K562 (cell line): ENCODE data around the gene RASL12. TPM values are rescaled to one million over a fixed set of nuclear protein-coding genes. Genes with fewer than 3 reads are reported as not detected.

ENCODE experiments used
- ATAC-seq: fragments of 200-7000 bp; cut with Tn5 transposase; 3 replicates; pipeline ENCODE4 v1.9.1; 2020; ENCODE audit warnings: moderate library complexity
- BruUV-seq: library from RNA; stranded (reverse); fragments of 400-500 nt; replicated peaks from 2 replicates; lab custom pipeline; 2021; lab: Mats Ljungman, UMichigan
- CTCF ChIA-PET: fragments of 300-600 bp; formaldehyde crosslinking; extraction: SDS; loops from one replicate; lab custom pipeline; 2021; ENCODE audit warnings: low intra/inter-chr PET ratio; lab: Yijun Ruan, JAX
- POLR2A ChIA-PET: fragments of 300-600, 350-650 bp; sonication (Branson Sonifier 250); formaldehyde crosslinking; extraction: SDS; loops from one replicate; lab custom pipeline; 2021; ENCODE audit warnings: antibody characterized with exemption, inconsistent platforms; lab: Yijun Ruan, JAX
- DNase-seq, 4 experiments: peaks; one replicate each; pipeline versions ENCODE4 v3.0.0 to v3.0.0-alpha.2; 2011 to 2018; ENCODE audit warnings: low spot score in 3 of 4, mixed read lengths in 3 of 4; ENCODE audit errors: extremely low read depth in 1 of 4
- FAIRE-seq: peaks from 2 replicates; lab custom pipeline; 2011; peaks lifted over from hg19 to GRCh38; lab: Jason Lieb, UNC
- H2AFZ ChIP-seq: 2 replicates; pipeline ENCODE4 v1.6.0; 2011; ENCODE audit warnings: low read depth, low read length, control low read depth, inconsistent platforms
- H3K27ac ChIP-seq: fragments of 200-600 bp; 3 replicates; pipeline ENCODE4 v1.8.0; 2011; ENCODE audit warnings: low read depth, mild to moderate bottlenecking, control low read depth, inconsistent platforms, low read length, moderate library complexity, mixed read lengths; ENCODE audit errors: extremely low read depth
- H3K27me3 ChIP-seq, 2 experiments: fragments of 300-600 bp in 1 of 2; 2 replicates in 1 of 2; 3 replicates in 1 of 2; pipeline versions ENCODE4 v1.6.0 to v1.8.0; 2011; ENCODE audit warnings: inconsistent platforms in 2 of 2, low read length in 2 of 2, mild to moderate bottlenecking in 1 of 2, mixed read lengths in 1 of 2, moderate library complexity in 1 of 2; ENCODE audit not compliant: control insufficient read depth in 2 of 2, insufficient read depth in 2 of 2
- H3K36me3 ChIP-seq: fragments of 300-600 bp; 3 replicates; pipeline ENCODE4 v1.8.0; 2011; ENCODE audit warnings: mild to moderate bottlenecking, low read length, inconsistent platforms; ENCODE audit not compliant: control insufficient read depth, insufficient read depth
- H3K4me1 ChIP-seq, 2 experiments: fragments of 200-600 bp in 1 of 2; replicated peaks in 1 of 2; 2 replicates in 1 of 2; 3 replicates in 1 of 2; pipeline versions ENCODE4 v1.5.1 to v1.8.0; 2011; ENCODE audit warnings: inconsistent platforms in 2 of 2, low read length in 2 of 2, mild to moderate bottlenecking in 1 of 2, mixed read lengths in 1 of 2, moderate library complexity in 1 of 2; ENCODE audit not compliant: control insufficient read depth in 2 of 2, insufficient read depth in 2 of 2
- H3K4me2 ChIP-seq: 2 replicates; pipeline ENCODE4 v1.6.1; 2011; ENCODE audit warnings: low read length, control low read depth, inconsistent platforms, mixed read lengths; ENCODE audit not compliant: insufficient read depth
- H3K4me3 ChIP-seq: fragments of 200-600 bp; sonication (generic), shearing (Covaris generic); 2 replicates; pipeline ENCODE4 v1.5.1; 2016; ENCODE audit warnings: control low read depth, inconsistent platforms
- H3K79me2 ChIP-seq: fragments of 200-600 bp; 3 replicates; pipeline ENCODE4 v1.8.0; 2011; ENCODE audit warnings: low read length, inconsistent platforms; ENCODE audit not compliant: control insufficient read depth, insufficient read depth
- H3K9ac ChIP-seq, 2 experiments: 2 replicates each; pipeline versions ENCODE4 v1.6.0 to v1.6.1; 2011; ENCODE audit warnings: low read depth in 2 of 2, low read length in 2 of 2, control low read depth in 1 of 2, inconsistent platforms in 1 of 2, mild to moderate bottlenecking in 1 of 2, mixed read lengths in 1 of 2; ENCODE audit not compliant: insufficient read depth in 1 of 2
- H3K9me1 ChIP-seq: one replicate; pipeline ENCODE4 v1.6.0; 2011; ENCODE audit warnings: inconsistent platforms, mild to moderate bottlenecking, low read length, moderate library complexity; ENCODE audit not compliant: control insufficient read depth, insufficient read depth
- H3K9me3 ChIP-seq: replicated peaks from 2 replicates; pipeline ENCODE4 v1.5.1; 2011; ENCODE audit warnings: low read depth, low read length, inconsistent platforms; ENCODE audit not compliant: control insufficient read depth, insufficient read depth
- H4K20me1 ChIP-seq: replicated peaks from 2 replicates; pipeline ENCODE4 v1.6.1; 2011; ENCODE audit warnings: low read length, inconsistent platforms, mixed read lengths; ENCODE audit not compliant: control insufficient read depth, insufficient read depth
- CBX8 ChIP-seq: fragments of 200-600 bp; sonication (generic); IDR thresholded peaks from 2 replicates; pipeline ENCODE4 v1.6.1; 2012; ENCODE audit warnings: borderline replicate concordance, mixed run types, low read depth, mild to moderate bottlenecking, moderate library complexity, mixed read lengths, low read length, control low read depth, inconsistent platforms; ENCODE audit not compliant: poor library complexity, severe bottlenecking; ENCODE audit errors: extremely low read depth
- CHCHD3 ChIP-seq: fragments of 250-450 bp; sonication (Bioruptor Pico); IDR thresholded peaks from 2 replicates; pipeline ENCODE4 v2.1.2; 2022; ENCODE audit warnings: mild to moderate bottlenecking
- EZH2 ChIP-seq: IDR thresholded peaks from 2 replicates; pipeline ENCODE4 v1.6.1; 2012; ENCODE audit warnings: low read depth, mild to moderate bottlenecking, inconsistent platforms, low read length, borderline replicate concordance
- FOS ChIP-seq: IDR thresholded peaks from 3 replicates; pipeline ENCODE4 v1.6.1; 2011; ENCODE audit not compliant: insufficient read length; ENCODE audit errors: extremely low read depth
- NCOR1 ChIP-seq: fragments of 450-650 bp; IDR thresholded peaks from 2 replicates; pipeline ENCODE4 v1.6.1; 2016; ENCODE audit warnings: mild to moderate bottlenecking, moderate library complexity
- NR2C1 ChIP-seq, 2 experiments: fragments of 450-650 bp; IDR thresholded peaks; 2 replicates each; pipeline ENCODE4 v1.6.1; 2017; ENCODE audit warnings: mild to moderate bottlenecking in 2 of 2, antibody characterized with exemption in 1 of 2, inconsistent platforms in 1 of 2, missing compliant biosample characterization in 1 of 2, missing genetic modification characterization in 1 of 2
- RNF219 ChIP-seq: fragments of 250-450 bp; sonication (Bioruptor Pico); IDR thresholded peaks from 2 replicates; pipeline ENCODE4 v1.5.0; 2022; ENCODE audit warnings: mild to moderate bottlenecking
- SP2 ChIP-seq: IDR thresholded peaks from 2 replicates; pipeline ENCODE4 v1.6.1; 2011; ENCODE audit warnings: mild to moderate bottlenecking, low read depth, low read length, moderate library complexity; ENCODE audit not compliant: poor library complexity, severe bottlenecking; ENCODE audit errors: extremely low read depth
- ZBTB43 ChIP-seq: sonication (generic); formaldehyde crosslinking; IDR thresholded peaks from 2 replicates; pipeline ENCODE4 v1.8.0; 2023; ENCODE audit warnings: mild to moderate bottlenecking, missing genetic modification reagents
- ZFPM2 ChIP-seq: fragments of 250-450 bp; sonication (Bioruptor Pico); IDR thresholded peaks from 2 replicates; pipeline ENCODE4 v1.5.1; 2022; ENCODE audit warnings: mild to moderate bottlenecking
- ZNF23 ChIP-seq: fragments of 250-450 bp; sonication (Bioruptor Pico); IDR thresholded peaks from 2 replicates; pipeline ENCODE4 v1.4.0; 2020; ENCODE audit warnings: mild to moderate bottlenecking
- ZSCAN29 ChIP-seq: fragments of 450-650 bp; IDR thresholded peaks from 2 replicates; pipeline ENCODE4 v1.6.1; 2017
- WGBS: fragments of 100-300 bp; shearing (Covaris generic); methylation state at CpG from one replicate; pipeline ENCODE4 v1.1.6; 2016; ENCODE audit warnings: low coverage, mixed read lengths; ENCODE audit not compliant: insufficient coverage; ENCODE audit errors: missing lambda C conversion rate; 5-methylcytosine and 5-hydroxymethylcytosine counted together
- in situ Hi-C: fragments of 300-500 bp; cut with MboI; formaldehyde crosslinking; loops from 4 replicates; pipeline ENCODE4 v1.15.0; 2018; ENCODE audit warnings: inconsistent platforms, mixed read lengths
- intact Hi-C: fragments of 100-400 bp; cut with micrococcal nuclease; formaldehyde crosslinking; loops from 2 replicates; pipeline ENCODE4 v1.14.2; 2022
- polyA plus RNA-seq, 8 experiments: library from polyadenylated mRNA; depleted of rRNA in 4 of 8; stranded (reverse) in 5 of 8; unstranded in 3 of 8; fragments of >200 nt; fragmentation: Nextera tagmentation in 2 of 8; fragmentation: Illumina TruSeq in 1 of 8; extraction: Ambion mirVana in 2 of 8; extraction: Trizol in 1 of 8; gene quantifications; 2 replicates each; pipeline versions ENCODE4 v1.2.1 to v1.2.3, GENCODE V29; 2011 to 2014; ENCODE audit warnings: inconsistent platforms in 1 of 8, missing spikeins in 1 of 8
- total RNA-seq, 7 experiments: library from RNA; depleted of rRNA in 6 of 7; stranded (reverse); fragments of >200 nt in 6 of 7; fragmentation: Illumina TruSeq in 2 of 7; extraction: Trizol in 2 of 7; gene quantifications; 2 replicates each; pipeline versions ENCODE4 v1.2.1 to v1.2.3, GENCODE V29; 2011 to 2021; ENCODE audit warnings: low replicate concordance in 1 of 7

RASL12 gene
- total and polyA plus RNA-seq, 9 of the 15 experiments (the other 6 are each of a cell fraction or from before 2014, with no cell fraction given), result not detected

- Histone ChIP-seq H3K4me2 (no peak overlapping the region), H3K79me2 (no peaks in the 10 kb centered on the region), H3K27ac (no peak overlapping the region), H3K9me1 (no peaks in the 10 kb centered on the region), H3K27me3 (peaks cover 0 to 16% of the 10 kb centered on the region in 2 experiments; a peak in 2 of 5 replicates), H3K9ac (no peak overlapping the region), H3K36me3 (no peaks in the 10 kb centered on the region), H2AFZ (no peak overlapping the region), H3K9me3 (no peaks in the 10 kb centered on the region; the same call in 1 of the 2 replicates), H4K20me1 (no peaks in the 10 kb centered on the region), H3K4me1 (no peaks in the 10 kb centered on the region), H3K4me3 (no peak overlapping the region)
- TF ChIP-seq ZBTB43 (CRISPR knock-in tag) (no peak), CHCHD3 (CRISPR knock-in tag) (no peak), NR2C1 (IDR thresholded peaks at IDR 0.05) (no peak), NR2C1 (tag; IDR thresholded peaks at IDR 0.05) (no peak), ZSCAN29 (no peak), EZH2 (no peak), ZNF23 (CRISPR knock-in tag) (no peak), CBX8 (no peak), NCOR1 (no peak), FOS (no peak), SP2 (no peak), ZFPM2 (CRISPR knock-in tag) (no peak), RNF219 (CRISPR knock-in tag) (no peak)
- POLR2A ChIA-PET, result interaction anchor here (1.4 kb wide), 1 partner anchor 266 kb away, joined by 5 read pairs; the partner anchor contains the start of gene RNU5B-1
- DNase-seq (no peak), FAIRE-seq (peak; percentile 6), ATAC-seq (no peak)
- no TSS peak for BruUV-seq
- intact Hi-C loops, result loop anchor here (10.0 kb wide), 1 partner anchor 346 kb away; no protein-coding TSS in a partner anchor
- CTCF ChIA-PET, result no interaction called here
- 12% methylated on average over 5 of the region's 5 CpGs for WGBS
- in situ Hi-C loops, result loop anchor here (10.0 kb wide), 1 partner anchor 304 kb away; no protein-coding TSS in a partner anchor
Observed at GRCh38 chr15:65038836-65039235, 29.0 kb downstream of the RASL12 start.
